ENCODE data around the gene NR2C1. TPM values are rescaled to one million over a fixed set of nuclear protein-coding genes. Genes with fewer than 3 reads are reported as not detected.

Gene NR2C1
- total and polyA plus RNA-seq, 2 donors (not counting 1 experiment from before 2014, with no cell fraction given), result 31.2 to 53.9 TPM

- Histone ChIP-seq H3K27ac (ENCODE audit: low read length in 2 of 2) (no peak overlapping the region), H3K79me2 (ENCODE audit: control insufficient read depth, insufficient read depth, low read length) (peaks cover 41% of the 10 kb centered on the region), H3K4me1 (ENCODE audit: control insufficient read depth in 2 of 2, insufficient read depth in 2 of 2, low read length in 2 of 2) (peaks cover 15 to 16% of the 10 kb centered on the region in 2 donors), H3K4me3 (ENCODE audit: control extremely low read depth in 1 of 5, extremely low read depth in 1 of 5, insufficient read depth in 1 of 5, low read depth in 2 of 5, low read length in 4 of 5) (no peak overlapping the region), H2AFZ (ENCODE audit: insufficient read depth, low read depth, low read length, poor library complexity, severe bottlenecking) (peak overlapping the region; percentile 87), H4K20me1 (ENCODE audit: control insufficient read depth, insufficient read depth, low read length, poor library complexity, severe bottlenecking) (no peaks in the 10 kb centered on the region), H3K36me3 (replicated peaks in 1 of 2; ENCODE audit: control extremely low read depth in 1 of 2, control insufficient read depth in 1 of 2, extremely low read depth in 1 of 2, insufficient read depth in 2 of 2, low read length in 1 of 2) (peaks cover 0 to 8% of the 10 kb centered on the region in 2 experiments), H3K9ac (ENCODE audit: low read length) (no peak overlapping the region), H3K4me2 (replicated peaks; ENCODE audit: low read depth, low read length, poor library complexity, severe bottlenecking) (no peak overlapping the region), H3K9me3 (ENCODE audit: control extremely low read depth in 1 of 3, control insufficient read depth in 2 of 3, insufficient read depth in 1 of 3, low read length in 2 of 3) (peaks cover 5 to 21% (median 19%) of the 10 kb centered on the region in 3 donors), H3K27me3 (replicated peaks in 1 of 4; ENCODE audit: control extremely low read depth in 1 of 4, control insufficient read depth in 3 of 4, insufficient read depth in 4 of 4, low read length in 3 of 4) (no peaks in the 10 kb centered on the region)
- no peak for TF ChIP-seq EZH2 (IDR thresholded peaks at IDR 0.05; ENCODE audit: borderline replicate concordance, insufficient read depth, low read depth, low read length, poor library complexity, severe bottlenecking)
- TF ChIP-seq CTCF (IDR thresholded peaks at IDR 0.05), result no peak
- Mint-ChIP-seq H3K9me3 (ENCODE audit: insufficient read depth) (peaks cover 3% of the 10 kb centered on the region), H3K4me1 (peaks cover 26% of the 10 kb centered on the region), H3K27ac (no peak overlapping the region), H3K27me3 (no peaks in the 10 kb centered on the region), H3K4me3 (peak overlapping the region; percentile 98)
- ATAC-seq (ENCODE audit: low read depth), result no peak
- POLR2A ChIA-PET, result interaction anchor here (0.6 to 0.7 kb wide), 3 partner anchors 11 to 1186 kb away, joined by 3 to 4 read pairs (median 4); no protein-coding TSS in a partner anchor
- intact Hi-C loops (cut with micrococcal nuclease), result loop anchor here (5.0 to 10.0 kb wide), 4 partner anchors 187 to 938 kb away; partner anchors contain the start of genes AMDHD1 and CCDC38
- no peak for DNase-seq
- CTCF ChIA-PET, result interaction anchor here (0.7 to 3.1 kb wide), 4 partner anchors 11 to 1866 kb away, joined by 3 to 11 read pairs (median 6); partner anchors contain the start of gene NR2C1
- no CpG with 5 or more reads among the region's 2 CpGs for WGBS (ENCODE audit: insufficient coverage)
Observed at GRCh38 chr12:95004610-95005009, 68.8 kb downstream of the NR2C1 start.

GRCh38 chr12:95003921-95004272, 69.5 kb downstream of the NR2C1 start:
- H3K9me3 Mint-ChIP-seq (ENCODE audit: insufficient read depth), result peaks cover 3% of the 10 kb centered on the region
- Histone ChIP-seq H3K4me3 (ENCODE audit: control extremely low read depth in 1 of 5, extremely low read depth in 1 of 5, insufficient read depth in 1 of 5, low read depth in 2 of 5, low read length in 4 of 5) (peak overlapping the region; percentile 75 to 98 (median 81)), H3K27me3 (replicated peaks in 1 of 4; ENCODE audit: control extremely low read depth in 1 of 4, control insufficient read depth in 3 of 4, insufficient read depth in 4 of 4, low read length in 3 of 4) (no peaks in the 10 kb centered on the region), H3K36me3 (replicated peaks in 1 of 2; ENCODE audit: control extremely low read depth in 1 of 2, control insufficient read depth in 1 of 2, extremely low read depth in 1 of 2, insufficient read depth in 2 of 2, low read length in 1 of 2) (peaks cover 0 to 10% of the 10 kb centered on the region in 2 experiments), H3K9ac (ENCODE audit: low read length) (peak overlapping the region; percentile 89), H2AFZ (ENCODE audit: insufficient read depth, low read depth, low read length, poor library complexity, severe bottlenecking) (peak overlapping the region; percentile 87), H3K27ac (ENCODE audit: low read length in 2 of 2) (peak overlapping the region; percentile 82), H4K20me1 (ENCODE audit: control insufficient read depth, insufficient read depth, low read length, poor library complexity, severe bottlenecking) (no peaks in the 10 kb centered on the region), H3K9me3 (ENCODE audit: control extremely low read depth in 1 of 3, control insufficient read depth in 2 of 3, insufficient read depth in 1 of 3, low read length in 2 of 3) (peaks cover 5 to 19% (median 18%) of the 10 kb centered on the region in 3 donors), H3K79me2 (ENCODE audit: control insufficient read depth, insufficient read depth, low read length) (peaks cover 48% of the 10 kb centered on the region), H3K4me2 (replicated peaks; ENCODE audit: low read depth, low read length, poor library complexity, severe bottlenecking) (peak overlapping the region; percentile 86), H3K4me1 (ENCODE audit: control insufficient read depth in 2 of 2, insufficient read depth in 2 of 2, low read length in 2 of 2) (peaks cover 15 to 19% of the 10 kb centered on the region in 2 donors)
- ChIA-PET CTCF (interaction anchor here (0.7 to 3.1 kb wide), 4 partner anchors 12 to 1865 kb away, joined by 3 to 11 read pairs (median 6); partner anchors contain the start of gene NR2C1), POLR2A (interaction anchor here (0.6 to 0.7 kb wide), 3 partner anchors 10 to 1187 kb away, joined by 3 to 4 read pairs (median 4); no protein-coding TSS in a partner anchor)
- intact Hi-C loops (cut with micrococcal nuclease), result loop anchor here (1.0 to 10.0 kb wide), 6 partner anchors 69 to 938 kb away; partner anchors contain the start of genes AMDHD1, CCDC38 and NR2C1
- H3K27ac Mint-ChIP-seq, result peak overlapping the region; percentile 98
- WGBS (ENCODE audit: insufficient coverage), result no CpG with 5 or more reads among the region's 15 CpGs
- peaks cover 33% of the 10 kb centered on the region for H3K4me1 Mint-ChIP-seq
- H3K4me3 Mint-ChIP-seq, result peak overlapping the region; percentile 98
- H3K27me3 Mint-ChIP-seq, result no peaks in the 10 kb centered on the region
- ATAC-seq (ENCODE audit: low read depth) (no peak), DNase-seq (no peak)
- TF ChIP-seq CTCF (IDR thresholded peaks at IDR 0.05), result no peak
- no peak for TF ChIP-seq EZH2 (IDR thresholded peaks at IDR 0.05; ENCODE audit: borderline replicate concordance, insufficient read depth, low read depth, low read length, poor library complexity, severe bottlenecking)
